D341Med (cell line): ENCODE measurements around the gene LAPTM5.

Experiments used
- DNase-seq: peaks from one replicate; pipeline ENCODE4 v3.0.0; 2012; ENCODE audit warnings: low spot score

Gene LAPTM5

GRCh38 chr1:30786264-30786991 lies 28.9 kb upstream of the LAPTM5 start:
- DNase-seq: no peak

GRCh38 chr1:30785714-30786113 lies 28.1 kb upstream of the LAPTM5 start:
- no peak for DNase-seq

- no peak for DNase-seq
Measured at GRCh38 chr1:30785181-30785580, 27.6 kb upstream of the LAPTM5 start.

- no peak for DNase-seq
Measured at GRCh38 chr1:30783256-30783915, 25.8 kb upstream of the LAPTM5 start.

GRCh38 chr1:30782361-30783255 lies 25.0 kb upstream of the LAPTM5 start:
- peak; percentile 87 for DNase-seq

GRCh38 chr1:30781906-30782305 lies 24.3 kb upstream of the LAPTM5 start:
- DNase-seq: no peak

GRCh38 chr1:30780409-30780808 lies 22.8 kb upstream of the LAPTM5 start:
- DNase-seq: no peak

- peak; percentile 85 for DNase-seq
Measured at GRCh38 chr1:30779294-30780071, 21.9 kb upstream of the LAPTM5 start.

- no peak for DNase-seq
Measured at GRCh38 chr1:30778979-30779293, 21.4 kb upstream of the LAPTM5 start.

- DNase-seq: peak; percentile 57
Measured at GRCh38 chr1:30778154-30778978, 20.8 kb upstream of the LAPTM5 start.

GRCh38 chr1:30777904-30778153 lies 20.3 kb upstream of the LAPTM5 start:
- no peak for DNase-seq

- DNase-seq: no peak
Measured at GRCh38 chr1:30777060-30777903, 19.7 kb upstream of the LAPTM5 start.

GRCh38 chr1:30776097-30777059 lies 18.8 kb upstream of the LAPTM5 start:
- DNase-seq: no peak

- DNase-seq: no peak
Measured at GRCh38 chr1:30775433-30775975, 17.9 kb upstream of the LAPTM5 start.

GRCh38 chr1:30774550-30775432 lies 17.2 kb upstream of the LAPTM5 start:
- no peak for DNase-seq

- no peak for DNase-seq
Measured at GRCh38 chr1:30773722-30774358, 16.3 kb upstream of the LAPTM5 start.

GRCh38 chr1:30771005-30771404 lies 13.4 kb upstream of the LAPTM5 start:
- DNase-seq: no peak

- DNase-seq: no peak
Measured at GRCh38 chr1:30770150-30770549, 12.6 kb upstream of the LAPTM5 start.
